DLD1 (cell line): ENCODE data around the gene DDAH2.

Experiments used
- in situ Hi-C: cut with HindIII; loops from 2 replicates; pipeline ENCODE4 v1.10.0; 2017; ENCODE audit warnings: low sequenced_read_pairs

DDAH2 gene

DNA sequence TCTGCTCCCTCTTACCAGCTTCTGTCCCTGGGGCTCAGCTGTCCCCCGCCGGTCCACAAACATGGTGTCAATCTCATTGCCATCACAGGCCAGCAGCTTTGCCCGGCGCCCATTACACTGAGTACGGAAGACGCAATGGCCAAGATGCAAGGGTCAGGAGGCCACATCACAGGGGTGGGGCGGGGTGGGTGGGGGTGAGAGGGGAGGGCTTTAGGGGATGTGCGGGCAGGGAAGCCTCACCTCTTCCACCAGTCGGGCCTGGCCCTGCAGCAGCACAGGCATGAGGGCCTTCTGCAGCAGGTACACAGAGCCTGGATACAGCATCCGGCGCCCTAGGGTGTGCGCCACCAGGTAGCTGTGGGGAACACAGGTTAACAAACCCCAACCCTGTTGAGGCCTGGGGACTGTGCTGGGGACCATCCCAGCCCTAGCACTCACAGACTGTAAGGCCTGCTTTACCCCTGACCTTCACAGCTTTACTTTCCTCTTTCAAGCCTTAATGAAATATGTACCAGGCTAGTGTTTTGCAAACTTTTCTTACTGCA lies 37.5 kb downstream of the DDAH2 start:
- in situ Hi-C loops: loop anchor here (5.0 kb wide), 1 partner anchor 41 kb away; no protein-coding TSS in a partner anchor

GRCh38 chr6:31691078-31691463 lies 38.0 kb downstream of the DDAH2 start:
- in situ Hi-C loops: loop anchor here (5.0 kb wide), 1 partner anchor 41 kb away; no protein-coding TSS in a partner anchor

- in situ Hi-C loops: loop anchor here (5.0 kb wide), 1 partner anchor 42 kb away; no protein-coding TSS in a partner anchor
These were observed 38.6 kb downstream of the DDAH2 start for GRCh38 chr6:31690231-31691077.

DNA sequence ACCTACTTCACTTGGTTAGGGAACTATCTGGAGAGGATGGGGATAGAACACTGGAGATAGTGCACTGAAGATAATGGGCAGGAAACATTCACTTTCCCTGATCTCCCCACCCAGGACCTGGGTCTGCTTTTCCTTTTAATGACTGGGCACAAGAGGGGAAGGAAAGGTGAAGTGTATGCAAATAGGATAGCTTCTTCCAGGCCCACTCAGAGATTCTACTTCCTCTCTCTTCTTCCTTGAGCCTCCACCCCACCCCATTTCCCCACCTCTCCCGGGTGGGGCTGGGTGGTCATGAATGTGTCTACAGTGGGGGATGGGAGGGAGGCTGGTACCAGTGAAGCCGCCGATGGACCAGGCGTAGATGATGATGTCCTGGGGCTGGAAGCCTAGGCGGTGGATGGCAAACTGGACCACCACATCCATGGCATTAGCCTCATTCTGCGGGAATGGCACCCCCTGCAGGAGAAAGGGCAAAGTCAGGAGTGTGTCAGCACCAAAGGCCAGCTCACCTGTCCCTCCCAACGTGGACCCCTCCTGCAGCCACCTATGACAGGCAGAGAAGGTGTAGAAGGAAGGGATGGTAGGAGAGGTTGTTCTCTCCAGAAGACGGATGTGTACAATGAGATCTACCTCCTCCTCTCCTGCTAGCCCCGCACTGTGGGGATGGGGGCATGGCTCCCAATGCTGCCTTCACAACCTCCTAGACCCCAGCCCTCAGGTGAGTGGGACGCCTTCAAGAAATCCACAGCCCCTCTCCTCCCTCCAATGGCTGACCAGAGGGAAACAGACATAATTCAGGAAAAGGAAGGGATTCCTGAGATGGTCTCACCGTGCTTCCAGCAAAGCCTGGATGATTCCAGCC lies 39.6 kb downstream of the DDAH2 start:
- in situ Hi-C loops: loop anchor here (5.0 kb wide), 1 partner anchor 43 kb away; no protein-coding TSS in a partner anchor

- in situ Hi-C loops: no loop called here
These were observed 41.0 kb downstream of the DDAH2 start for GRCh38 chr6:31687860-31688693.

GRCh38 chr6:31687321-31687720 lies 41.8 kb downstream of the DDAH2 start:
- in situ Hi-C loops: no loop called here

DNA sequence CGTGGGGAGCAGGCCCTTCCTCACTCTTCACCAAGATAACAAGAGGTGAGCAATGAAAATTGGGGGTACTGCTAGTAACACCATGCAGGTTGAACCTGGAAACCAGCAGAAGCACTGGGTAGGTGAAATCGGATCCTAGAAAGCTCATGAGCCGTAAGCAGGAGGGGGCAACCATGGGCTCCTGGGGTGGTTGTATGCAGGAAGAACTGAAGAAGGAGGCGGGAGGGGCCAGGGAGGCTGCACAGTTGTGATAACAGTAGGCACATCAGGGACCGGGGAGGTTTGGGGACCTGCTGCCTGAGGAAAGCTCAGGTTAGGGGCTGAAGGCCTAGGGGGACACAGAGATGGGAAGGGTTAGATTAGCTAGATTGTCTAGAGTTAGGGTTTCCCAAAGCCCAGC lies 42.6 kb downstream of the DDAH2 start:
- in situ Hi-C loops: no loop called here

- in situ Hi-C loops: no loop called here
These were observed 45.5 kb downstream of the DDAH2 start for GRCh38 chr6:31683591-31683990.

DNA sequence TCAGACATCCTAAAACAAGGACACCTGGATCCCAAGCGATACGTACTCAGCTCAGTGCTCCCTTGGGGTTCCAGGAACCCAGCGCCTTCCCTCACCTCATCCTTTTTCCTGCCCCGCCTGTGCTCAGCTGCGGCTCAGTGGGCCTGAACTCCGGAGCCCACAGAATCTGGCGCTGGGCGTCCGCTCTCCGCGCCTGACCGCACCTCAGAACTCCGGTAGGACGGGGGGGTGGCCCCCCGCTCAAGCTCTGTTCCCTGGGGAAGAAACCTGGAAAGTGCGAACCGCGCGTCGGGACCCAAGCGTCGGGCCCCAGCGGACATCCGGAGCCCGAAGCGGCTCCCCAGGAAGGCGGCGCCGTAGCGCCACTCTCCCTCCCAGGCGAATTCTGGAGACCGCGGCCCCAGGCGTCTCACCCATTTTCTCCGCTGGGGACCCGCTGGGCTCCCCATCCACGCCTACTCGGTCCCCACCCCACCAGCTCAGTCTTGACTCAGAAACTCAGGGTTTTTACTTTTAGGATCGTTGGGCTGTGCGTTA lies 47.9 kb downstream of the DDAH2 start:
- in situ Hi-C loops: no loop called here

GRCh38 chr6:31680226-31681134 lies 48.6 kb downstream of the DDAH2 start, which contains the start of gene LY6G5C:
Gene LY6G5C, minus strand, starts transcription at chr6:31681067. Its CDS starts 694 bp downstream, at chr6:31680373.
- in situ Hi-C loops: no loop called here

GRCh38 chr6:31677955-31678354 lies 51.1 kb downstream of the DDAH2 start:
- in situ Hi-C loops: no loop called here
